NCI-H1694 treated with DMSO at 0.1 percent for 48 hours (cell line): ENCODE data around the gene SIX2.

Experiments used
- DNase-seq: peaks from one replicate; lab custom pipeline; 2025; lab: John Stamatoyannopoulos, UW

Gene SIX2

DNA sequence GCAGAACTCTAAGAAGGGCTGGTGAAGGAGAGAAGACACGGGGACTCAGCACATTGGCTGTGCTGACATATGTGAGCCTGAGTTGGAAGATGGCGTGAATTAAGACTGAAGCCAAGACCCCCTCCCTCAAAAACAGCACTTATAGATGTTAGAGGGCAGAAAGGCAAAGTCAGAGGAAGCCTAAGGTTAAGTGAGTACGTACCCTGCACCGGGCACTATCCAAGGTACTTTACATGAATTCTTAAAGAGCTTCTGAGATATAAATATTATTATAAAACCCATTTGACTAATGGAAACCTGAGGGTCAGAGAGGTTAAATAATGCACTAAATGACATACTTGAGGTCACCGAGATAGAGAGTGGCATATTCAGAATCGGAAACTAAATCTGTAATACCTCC, 42.2 kb downstream of the SIX2 start:
- DNase-seq, result no peak

DNA sequence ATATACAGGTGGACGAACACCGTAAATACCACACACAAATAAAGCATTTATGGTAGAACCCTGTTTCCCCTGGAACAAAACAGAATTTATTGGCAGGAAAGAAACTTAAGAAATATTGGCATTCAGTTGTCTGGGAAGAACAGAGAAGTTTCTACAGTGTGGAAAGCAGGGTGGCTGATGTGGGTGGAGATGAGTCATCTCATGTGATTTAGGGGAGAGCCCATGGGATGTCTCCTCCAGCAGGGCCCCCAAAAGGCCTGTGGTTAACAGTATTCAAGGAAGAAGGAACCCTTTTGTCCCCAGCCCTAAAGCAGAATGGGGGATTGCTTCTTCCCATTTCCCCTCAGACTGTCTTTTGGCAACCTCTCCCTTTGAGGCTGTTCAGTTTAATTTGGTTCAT, 43.6 kb downstream of the SIX2 start:
- DNase-seq, result no peak

DNA sequence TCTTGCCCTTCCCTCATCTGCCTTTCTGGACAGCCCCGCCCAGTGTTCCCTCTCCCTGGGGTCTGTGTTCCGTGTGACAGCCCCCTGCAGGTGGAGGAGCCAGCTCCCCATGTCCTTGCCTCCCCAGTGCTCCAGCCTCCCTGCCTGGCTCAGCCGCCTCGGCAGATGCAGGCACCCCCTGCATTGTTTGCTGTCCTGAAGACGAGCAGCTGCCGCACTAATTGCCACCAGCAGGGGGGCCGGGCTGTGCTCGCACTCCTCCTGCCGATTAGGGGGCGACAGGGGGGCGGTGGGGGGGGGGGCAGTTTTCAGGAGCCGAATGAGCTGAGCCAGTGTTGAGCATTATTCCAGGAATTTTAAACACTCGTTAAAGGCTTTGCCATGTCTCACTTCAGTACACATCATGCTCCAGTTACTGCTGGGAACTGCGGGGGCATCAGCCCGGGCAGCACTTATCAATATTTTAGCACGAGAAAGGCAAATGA, 44.5 kb downstream of the SIX2 start:
- peak; percentile 96 for DNase-seq

DNA sequence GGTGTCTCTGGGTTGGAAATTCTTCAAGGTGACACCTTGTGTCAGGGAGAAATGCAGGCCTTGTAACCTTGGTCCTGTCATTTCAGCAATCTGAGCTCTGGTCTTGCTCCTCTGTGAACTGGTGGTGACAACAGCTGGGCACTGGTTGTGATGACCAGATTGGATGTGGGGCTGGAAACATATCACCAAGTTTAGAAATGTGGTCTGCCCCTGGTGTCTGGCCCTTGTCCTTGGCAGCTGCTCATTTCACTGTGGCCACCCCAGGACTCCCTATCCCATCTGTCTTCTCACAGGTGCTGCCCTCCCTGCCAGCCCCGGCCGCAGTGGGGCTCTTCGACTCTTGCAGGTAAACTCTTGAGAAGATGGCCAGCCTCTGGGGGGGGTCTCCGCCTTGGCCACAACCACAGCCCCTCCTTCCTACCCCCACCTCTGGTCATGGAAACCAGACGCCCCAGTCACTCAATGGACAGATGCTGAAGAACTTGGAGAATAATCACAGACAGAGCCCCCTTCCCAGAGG, 47.0 kb downstream of the SIX2 start:
- DNase-seq, result no peak

DNA sequence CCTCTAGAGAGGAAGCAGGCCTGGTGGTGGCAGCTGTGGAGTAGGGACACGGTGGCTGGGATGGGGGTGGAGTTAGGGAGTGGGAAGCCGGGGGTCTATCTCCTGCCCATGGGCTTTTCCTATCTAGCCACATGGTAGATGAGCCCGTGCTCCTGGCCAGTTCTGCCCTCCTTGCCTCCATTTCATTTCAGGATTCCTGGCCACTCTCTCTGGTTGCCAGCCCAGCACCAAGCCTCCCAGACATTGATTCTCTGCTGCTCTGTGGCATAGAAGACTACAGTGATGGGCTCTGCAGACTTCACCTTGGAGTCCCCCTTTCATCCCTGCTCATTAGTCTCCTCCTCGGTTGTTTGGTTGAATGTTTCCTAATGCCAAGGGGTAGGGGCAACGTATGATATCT, 48.4 kb downstream of the SIX2 start:
- no peak for DNase-seq

DNA sequence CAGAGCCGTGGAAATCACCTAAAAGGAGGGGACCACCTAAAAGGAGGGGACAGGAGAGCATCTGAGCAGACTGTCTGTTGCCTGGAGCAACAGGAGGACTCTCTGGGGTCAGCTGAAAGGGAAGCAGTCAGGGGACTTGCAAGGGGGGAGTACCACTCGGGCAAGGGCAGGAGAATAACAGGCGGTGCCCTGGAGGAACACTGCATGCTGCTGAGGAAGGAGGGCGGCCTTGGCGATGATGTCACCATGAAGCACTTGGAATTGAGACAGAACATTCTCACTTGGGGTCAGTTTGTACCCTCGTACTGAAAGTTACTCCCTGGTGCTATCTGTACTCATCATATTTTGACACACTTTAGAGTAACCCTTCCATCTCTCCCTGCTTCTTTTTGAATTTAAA, 49.4 kb downstream of the SIX2 start:
- no peak for DNase-seq

DNA sequence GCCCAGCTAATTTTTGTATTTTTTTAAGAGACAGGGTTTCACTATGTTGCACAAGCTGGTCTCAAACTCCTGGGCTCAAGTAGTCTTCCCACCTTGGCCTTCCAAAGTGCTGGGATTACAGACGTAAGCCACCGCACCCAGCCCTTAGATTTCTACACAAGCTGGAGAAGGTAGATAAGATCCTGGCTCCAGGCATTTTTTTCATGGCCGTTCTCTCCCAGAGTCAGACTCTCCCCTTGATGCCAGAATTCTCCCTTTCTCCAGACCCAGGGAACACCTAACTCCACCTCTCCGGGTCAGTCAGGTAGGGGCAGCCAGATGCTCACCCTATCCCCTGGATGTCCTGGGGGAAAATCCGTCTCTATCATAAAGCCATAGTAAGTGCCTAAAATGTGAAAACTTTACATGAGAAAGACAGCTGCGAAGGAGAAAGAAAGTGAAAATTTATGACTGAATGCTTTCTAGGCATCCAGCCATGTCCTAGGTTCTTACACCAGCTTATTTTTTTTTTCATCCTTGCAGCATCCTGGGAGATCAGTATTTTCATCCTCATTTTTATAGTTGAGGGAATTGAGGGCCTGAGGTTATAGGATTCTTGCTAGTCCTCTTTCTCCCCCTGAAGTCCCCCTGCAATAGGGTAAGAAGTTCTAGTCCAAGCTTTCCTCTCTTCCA, 51.5 kb downstream of the SIX2 start:
- no peak for DNase-seq

DNA sequence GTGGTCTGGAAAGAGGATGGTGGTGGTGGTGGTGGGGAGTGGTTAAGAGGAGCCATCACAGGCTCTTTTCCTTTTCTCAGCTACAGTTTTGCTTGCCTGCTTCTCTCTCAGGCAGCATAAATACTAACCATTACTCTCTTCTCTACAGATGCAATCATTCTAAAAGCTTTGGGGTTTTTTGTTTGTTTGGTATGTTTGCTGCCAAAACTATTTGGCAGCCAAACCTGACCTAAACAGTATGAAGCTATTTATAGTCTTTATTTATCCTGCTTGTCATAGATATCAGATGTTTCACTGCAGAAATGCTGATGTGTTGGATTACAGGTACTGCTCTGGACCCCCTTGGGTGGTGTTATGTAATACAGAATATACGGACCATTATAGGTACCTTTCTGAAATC, 52.4 kb downstream of the SIX2 start:
- DNase-seq, result peak; percentile 17

DNA sequence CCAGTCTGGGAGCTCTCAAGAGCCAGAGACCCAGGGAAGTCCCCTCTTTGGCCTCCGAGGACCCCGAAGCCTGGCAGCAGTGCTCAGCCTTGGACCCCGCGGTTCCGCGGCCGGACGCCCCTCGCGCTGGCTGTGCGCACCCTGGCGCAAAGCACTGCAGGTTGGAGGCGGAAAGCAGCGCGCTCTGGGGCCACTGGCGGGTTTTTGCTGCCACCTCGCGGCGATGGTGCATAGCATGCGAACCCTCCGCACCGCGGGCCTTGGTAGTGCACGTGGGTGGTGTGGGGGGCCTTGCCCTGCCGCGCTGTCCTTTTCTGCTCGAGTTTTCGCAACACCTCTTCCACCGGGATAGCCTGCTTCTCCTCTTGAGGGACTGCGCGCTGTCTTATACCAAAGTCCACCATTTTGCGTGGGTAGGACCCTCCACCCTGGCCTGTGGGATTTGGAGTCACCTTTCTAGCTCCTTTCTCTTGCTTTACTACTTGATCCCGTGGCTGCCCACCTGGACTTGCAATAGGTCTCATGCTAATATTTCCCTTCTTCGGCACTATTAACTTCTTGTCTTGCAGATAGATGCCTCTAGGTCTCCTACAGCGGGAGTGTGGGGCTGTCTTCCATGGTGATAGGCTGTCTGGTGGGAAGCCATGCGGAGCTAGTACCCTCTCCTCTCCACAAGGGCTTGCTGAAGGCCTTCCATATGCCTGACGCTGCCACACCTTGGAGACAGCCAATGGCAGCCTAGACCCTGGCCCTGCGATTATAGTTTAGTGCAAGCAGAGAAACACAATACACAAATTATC, 53.5 kb downstream of the SIX2 start:
- DNase-seq, result peak; percentile 29
